GM19438 (cell line): ENCODE results near the gene CAMK2N1.

Experiments
- ATAC-seq: cut with Tn5 transposase; IDR thresholded peaks from one replicate; pipeline ENCODE4 v1.9.1; 2021; ENCODE audit warnings: low read depth; ENCODE audit not compliant: unreplicated experiment

Gene CAMK2N1

DNA sequence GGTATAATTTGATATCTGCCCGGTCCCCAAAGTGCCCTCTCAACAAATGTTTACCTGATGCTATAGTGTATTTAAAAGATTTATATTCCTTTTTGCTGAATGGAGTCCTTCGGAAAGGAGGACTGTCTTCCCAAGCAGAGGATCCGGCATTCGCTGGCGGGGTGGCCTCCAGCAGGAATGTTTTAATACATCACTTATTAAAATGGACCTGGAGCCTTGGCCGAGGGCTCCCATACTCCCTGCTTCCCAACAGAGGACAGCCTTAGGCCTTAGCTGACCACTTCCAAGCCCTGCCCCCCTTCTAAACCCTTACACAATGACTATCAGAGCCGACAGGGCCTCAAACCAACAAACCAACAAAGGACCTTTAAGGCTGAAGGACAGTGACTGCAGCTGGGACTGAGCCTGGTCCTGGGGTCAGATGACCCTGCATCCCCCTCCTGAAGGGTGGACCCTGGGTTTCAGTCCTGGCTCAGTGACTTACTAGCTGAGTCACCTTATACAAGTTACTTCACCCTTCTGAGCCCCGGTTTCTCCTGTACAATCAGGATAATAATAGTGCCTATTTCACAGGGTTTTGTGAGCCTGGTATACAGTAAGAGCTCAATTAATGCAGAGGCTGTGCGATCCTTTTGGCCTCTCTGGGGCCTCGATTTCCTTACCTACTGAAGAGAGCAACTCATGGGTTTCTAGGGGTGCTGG, 5.6 kb downstream of the CAMK2N1 start:
- no peak for ATAC-seq

DNA sequence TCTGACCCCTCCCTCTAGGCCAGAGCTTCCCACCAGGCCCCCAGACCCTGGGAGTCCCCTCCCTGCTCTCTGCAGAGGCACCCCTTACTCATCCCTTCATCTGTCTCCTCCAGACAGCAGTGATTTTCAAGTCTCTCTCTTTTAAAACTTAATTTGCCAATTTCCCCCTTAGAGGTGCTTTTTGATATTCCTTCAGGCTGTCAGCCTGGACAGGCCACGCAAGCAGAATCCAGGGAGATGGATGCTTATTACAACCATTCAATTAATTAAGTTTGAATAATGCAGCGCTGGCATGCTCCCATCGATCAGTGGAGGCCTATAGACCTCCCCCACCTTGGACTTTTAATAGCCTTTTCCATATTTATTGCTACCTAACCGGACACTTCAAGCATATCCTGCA, 6.2 kb downstream of the CAMK2N1 start:
- no peak for ATAC-seq

DNA sequence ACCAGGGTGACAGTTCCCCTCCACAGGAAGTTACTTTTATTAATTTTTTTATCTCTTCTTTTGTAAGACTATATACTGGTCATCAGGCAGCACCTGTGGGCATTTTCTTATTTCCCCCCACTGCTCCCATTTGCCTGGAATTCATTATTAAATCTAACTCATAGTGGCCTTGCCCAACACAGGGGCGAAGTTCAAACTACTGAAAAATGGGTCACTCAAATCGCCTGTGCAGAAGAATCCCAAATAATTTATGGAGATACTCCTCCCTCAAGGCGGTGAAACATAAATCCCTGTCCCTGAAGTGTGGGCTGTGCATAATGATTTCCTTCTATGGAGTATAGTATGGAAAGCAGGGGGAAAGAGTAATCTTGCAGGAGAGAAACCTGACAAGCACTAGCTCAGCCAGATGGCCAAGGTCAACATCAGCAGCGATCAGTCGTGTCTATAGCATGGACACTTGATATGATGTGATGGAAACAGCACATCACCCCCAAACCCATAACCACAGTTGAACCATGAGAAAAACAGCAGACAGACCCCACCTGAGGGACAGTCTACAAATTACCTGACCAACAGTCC, 7.9 kb downstream of the CAMK2N1 start:
- no peak for ATAC-seq

DNA sequence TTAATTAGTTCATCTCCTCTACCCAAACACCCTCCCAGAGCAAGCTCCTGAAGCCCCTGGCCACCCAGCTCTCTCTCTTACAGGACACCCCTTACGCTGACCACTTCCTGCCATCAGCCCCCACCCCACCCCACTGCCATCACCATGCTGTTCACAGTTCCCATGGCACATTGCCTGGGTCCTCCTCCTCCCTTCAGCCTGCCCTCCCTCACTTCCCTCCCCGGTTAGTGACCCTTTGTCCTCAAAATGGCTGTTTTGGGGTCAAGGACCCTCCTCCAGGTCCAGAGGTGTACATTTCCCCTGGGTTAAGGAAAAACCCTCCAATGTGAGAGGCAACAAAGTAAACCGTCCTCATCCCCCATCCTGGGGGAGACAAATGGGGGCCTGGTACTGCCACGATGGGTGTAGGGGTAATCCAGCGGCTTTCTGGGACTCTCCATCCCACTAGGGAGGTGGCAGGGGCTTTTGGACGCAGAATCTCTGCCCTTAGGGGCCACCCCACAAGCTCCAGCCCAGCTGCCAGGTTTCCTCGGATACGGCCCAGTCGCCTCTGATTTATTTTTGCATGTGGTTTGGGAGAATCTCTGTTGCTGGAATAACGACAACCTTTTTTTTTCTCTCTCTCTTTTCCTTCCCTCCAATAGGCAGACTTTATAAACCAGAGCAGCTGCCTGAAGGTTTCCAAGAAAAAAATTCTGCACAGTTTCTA, 8.5 kb downstream of the CAMK2N1 start:
- no peak for ATAC-seq

DNA sequence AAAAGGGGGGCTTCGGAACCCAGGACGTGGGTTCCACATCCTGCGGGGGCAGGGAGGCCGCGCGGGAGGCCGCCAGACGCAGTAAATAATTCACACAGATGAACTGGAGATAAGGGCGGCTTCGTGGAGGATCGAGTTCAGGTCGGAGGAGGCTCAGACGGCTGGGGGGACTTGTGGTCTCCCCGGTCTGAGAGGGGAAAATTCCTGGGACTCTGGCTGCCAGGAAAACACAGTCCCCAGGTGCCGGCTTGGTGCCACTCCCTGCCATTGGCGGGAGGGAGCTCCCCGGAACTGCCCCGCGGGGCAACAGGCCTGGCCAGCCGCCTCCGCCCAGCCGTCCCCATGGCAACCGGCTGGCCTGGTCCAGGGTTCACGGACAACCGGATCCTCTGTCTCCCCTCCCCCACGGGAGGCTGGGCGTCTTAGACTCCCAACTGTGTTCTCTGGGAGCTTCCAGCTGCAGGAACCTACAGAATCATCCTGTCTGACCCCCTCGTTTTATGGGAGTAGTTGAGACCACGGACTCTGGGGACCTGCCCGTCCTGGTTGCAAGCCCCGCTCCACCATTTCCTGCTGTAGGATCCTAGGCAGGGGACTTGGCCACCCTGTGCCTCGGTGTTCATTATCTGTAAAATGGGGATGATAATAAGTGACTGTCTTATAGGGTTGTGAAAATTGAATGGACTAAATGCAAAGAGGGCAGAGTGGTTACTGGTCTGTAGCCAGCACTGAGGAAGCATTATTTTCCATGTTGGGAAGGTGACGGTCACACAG, 9.6 kb downstream of the CAMK2N1 start:
- ATAC-seq, result no peak

DNA sequence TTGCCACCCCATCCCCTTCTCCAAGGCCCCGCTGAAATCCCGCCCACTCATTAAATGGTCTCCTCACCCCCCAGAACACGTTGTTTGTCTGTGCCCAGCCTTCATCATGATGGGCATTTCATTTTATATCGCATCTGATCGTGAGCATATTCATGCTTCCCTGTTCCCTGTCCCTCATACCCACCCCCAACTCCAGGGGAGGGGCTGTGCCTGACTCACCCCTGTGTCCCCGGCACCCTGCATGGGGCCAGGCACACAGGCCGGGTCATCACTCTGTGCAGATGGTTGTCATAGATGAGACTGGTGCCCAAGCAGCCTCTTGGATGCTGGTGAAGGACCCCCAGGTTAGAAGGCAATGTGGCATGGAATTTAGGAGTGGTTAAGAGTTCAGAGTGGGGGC, 11.0 kb downstream of the CAMK2N1 start:
- ATAC-seq, result no peak

DNA sequence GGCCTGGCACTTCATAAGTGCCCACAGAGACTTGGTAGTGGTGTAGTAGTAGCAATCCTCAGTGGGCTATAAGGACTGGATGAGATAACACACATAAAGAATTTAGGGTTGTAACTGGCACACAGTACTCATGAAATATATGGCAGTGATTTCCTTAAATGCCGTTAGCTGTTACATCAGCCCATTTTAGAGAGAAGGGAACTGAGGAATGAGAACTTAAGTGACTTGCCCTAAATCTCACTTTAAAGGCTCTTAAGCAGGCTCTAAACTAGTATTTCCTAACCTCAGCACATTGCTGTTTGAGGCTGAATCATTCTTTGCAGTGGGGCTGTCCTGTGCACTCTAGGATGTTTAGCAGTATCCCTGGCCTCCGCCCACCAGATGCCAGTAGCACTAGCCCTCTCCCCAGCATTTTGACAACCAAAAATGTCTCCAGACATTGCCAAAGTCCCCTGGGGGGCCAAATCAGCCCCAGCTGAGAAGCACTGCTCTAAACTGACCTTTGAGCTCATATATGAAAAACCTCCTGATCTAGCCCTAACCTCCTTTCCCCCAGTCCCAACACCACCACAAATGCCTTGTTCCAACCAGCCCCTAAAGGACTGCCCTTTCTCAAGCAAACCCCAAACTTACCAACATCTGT, 11.6 kb downstream of the CAMK2N1 start:
- ATAC-seq, result no peak

DNA sequence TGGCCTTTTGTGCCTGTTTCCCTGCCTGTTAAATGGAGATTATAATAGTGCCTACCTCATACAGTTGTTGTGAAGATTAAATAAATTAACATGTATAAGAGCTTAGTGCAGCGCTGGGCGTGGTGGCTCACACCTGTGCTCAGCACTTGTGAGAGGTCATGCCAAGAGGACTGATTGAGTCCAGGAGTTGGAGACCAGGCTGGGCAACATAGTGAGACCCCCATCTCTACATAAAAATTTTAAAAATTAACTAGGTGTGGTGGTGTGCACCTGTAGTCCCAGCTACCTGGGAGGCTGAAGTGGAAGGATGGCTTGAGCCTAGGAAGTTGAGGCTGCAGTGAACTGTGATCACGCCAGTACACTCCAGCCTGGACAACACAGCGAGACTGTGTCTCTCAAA, 12.1 kb downstream of the CAMK2N1 start:
- no peak for ATAC-seq

DNA sequence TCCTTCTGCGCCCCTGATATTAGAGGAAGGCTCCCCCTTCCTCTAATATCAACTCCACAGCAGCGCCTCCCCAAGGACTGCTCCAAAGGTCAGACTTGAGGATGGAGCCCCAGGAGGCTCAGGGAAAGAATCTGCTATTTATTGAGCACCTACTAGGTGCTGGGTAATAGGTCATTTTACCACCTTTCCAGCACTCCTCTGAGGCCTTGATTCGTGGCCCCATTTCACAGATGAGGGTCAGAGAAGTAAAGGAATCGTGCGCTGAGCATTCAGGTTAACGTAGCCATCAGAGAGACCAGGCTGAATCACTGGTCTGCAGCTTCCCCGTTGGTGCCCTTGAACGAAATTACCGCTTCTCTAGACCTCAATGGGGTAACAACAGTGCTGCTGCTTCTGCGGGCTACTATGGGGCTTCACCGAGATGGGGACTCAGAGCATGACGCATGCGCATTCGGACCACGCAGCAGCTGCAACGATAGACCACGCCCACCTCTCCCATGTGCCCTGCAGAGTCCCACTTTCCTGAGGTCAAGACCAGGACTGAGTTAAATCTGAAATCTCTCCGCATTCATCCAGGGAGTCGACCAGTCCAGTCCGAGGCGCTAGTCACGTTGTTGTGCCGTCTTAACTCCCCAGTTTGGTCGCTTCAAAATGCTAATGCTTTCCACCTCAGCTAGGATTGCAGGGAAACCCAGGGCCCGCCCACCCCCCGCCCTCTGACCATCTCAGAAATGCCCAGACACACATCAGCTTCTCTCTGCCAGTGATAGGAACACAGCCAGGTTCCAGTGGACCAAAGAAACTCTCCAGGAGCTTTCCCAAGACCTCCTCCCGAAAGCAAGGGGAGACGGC, 12.9 kb downstream of the CAMK2N1 start:
- ATAC-seq, result no peak

DNA sequence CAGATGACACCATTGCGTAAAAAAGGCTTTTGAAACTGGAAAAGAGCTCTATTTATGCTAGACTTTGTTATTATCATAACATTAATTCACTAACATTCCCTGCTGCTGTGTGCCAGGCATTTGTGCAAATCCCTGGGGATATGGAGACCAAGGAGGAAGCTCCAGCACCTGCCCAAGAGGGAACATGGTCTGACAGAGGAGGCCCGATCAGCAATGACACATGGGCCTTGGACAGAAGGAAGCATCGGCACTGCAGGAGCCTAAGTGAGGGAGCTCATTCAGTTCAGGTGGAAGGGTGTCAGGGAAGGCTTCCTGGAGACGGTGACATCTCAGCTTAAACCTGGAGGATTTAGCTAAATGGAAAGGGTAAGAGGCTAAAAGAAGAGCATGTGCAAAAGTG, 13.9 kb downstream of the CAMK2N1 start:
- ATAC-seq, result no peak

DNA sequence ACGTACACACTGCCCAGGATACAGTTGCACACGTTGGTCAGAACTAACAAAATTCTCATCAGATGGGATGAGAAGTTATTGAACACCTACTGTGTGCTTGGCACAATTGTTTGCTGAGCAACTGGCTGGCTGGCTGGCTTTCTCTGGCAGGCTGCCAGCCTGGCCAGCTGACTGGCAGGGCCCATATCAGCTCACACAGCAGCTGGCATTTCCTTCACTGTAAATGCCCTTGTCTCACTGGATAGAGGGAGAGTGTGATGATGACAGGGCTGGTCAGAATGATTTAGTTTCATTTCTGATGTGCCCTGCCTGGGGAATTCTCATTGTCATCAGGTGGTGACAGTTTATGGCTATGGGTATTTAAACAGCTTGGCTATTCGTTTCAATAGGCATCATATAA, 15.8 kb downstream of the CAMK2N1 start:
- ATAC-seq, result no peak

DNA sequence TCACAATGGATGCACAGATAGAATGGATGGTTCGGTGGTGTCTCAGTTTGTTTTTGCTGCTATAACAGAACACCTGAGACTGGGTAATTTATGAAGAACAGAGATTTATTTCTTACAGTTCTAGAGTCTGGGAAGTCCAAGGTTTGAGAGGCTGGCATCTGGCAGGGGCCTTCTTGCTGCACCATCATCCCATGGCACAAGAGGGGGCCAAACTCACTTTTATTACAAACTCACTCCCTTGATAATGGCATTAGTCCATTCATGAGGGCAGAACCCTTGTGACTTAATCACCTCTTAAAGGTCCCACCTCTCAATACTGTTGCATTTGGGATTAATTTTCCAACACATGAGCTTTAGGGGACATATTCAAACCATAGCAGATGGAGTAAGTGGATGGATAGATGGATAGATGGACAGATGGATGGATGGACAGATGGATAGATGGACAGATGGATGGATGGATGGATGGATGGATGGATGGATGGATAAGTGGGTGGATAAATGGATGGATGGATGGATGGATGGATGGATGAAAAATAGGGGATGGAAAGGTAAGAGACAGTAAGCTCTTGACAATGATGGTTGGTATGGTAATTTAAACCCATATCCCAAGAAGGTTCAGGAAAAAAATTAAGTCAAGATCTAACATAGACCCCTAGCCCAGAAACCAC, 16.5 kb downstream of the CAMK2N1 start:
- no peak for ATAC-seq

DNA sequence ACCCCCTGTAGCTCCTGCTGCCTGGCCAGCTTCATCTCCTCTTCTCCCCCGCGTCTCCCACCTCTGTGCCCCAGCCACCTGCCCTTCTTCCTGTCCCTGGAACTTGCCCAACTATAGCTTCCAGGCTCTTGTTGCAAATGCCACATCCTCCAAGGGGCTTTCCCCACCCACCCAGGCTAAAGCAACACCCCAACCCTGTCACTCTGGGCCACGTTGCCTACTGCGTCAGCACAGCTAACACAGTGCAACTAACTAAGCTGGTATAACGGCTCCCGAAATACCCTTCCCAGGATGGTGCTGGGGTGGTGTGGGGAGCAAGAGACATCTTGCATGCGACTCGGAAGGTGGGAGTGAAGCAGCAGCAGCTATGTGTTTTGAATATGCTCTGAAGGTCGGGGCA, 19.7 kb downstream of the CAMK2N1 start:
- ATAC-seq, result no peak

DNA sequence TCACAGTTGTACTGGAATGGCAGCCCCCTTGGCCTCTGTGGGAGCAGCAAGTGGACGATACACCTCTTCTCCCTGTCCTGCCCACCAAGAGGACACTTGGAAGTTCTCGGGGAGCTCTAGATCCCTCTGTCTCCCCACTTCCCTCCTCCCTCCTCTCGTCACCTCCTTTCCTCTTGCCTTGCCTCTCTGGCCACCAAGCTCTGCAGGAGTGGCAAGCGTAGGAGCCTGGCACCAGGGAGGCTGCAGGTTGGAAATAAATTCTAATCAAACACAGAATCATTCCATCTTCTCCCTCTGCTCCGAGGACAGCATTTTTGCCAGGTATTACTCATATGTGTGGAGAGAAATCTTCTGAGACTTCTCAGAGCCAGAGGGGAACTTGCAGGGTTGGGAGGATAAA, 20.8 kb downstream of the CAMK2N1 start:
- no peak for ATAC-seq

DNA sequence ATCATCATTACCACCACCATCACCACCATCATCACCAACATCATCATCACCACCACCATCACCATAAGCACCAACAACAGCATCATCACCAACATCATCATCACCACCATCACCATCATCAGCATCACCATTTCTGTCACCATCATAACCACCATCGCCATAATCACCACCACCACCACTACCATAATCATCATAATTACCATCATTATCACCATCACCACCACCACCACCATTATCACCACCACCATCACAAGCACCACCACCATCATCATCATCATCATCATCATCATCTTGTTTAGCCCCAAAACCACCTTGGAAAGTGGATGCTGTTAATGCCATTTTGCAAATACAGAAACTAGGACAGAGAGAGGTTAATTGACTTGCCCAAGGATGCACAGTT, 22.5 kb downstream of the CAMK2N1 start:
- no peak for ATAC-seq

DNA sequence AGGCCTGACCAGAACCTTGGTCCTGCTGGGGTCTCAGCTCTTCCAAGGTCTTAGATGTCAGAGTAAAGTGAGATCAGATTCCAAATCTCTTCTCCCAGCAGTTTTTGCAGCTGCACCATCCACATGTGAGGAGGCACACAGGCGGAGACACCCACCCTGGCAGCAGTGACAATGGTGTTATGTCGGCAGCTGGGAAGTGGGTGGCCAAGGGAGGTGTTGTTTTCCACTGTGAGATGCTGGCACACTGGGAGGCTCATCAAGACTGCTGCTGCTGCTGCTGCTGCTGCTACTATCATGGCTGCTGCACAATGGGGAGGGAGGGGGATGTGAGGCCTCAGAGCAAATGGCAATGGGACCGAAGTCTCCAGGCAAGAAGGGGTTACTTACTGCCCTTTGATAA, 23.6 kb downstream of the CAMK2N1 start:
- ATAC-seq, result no peak

DNA sequence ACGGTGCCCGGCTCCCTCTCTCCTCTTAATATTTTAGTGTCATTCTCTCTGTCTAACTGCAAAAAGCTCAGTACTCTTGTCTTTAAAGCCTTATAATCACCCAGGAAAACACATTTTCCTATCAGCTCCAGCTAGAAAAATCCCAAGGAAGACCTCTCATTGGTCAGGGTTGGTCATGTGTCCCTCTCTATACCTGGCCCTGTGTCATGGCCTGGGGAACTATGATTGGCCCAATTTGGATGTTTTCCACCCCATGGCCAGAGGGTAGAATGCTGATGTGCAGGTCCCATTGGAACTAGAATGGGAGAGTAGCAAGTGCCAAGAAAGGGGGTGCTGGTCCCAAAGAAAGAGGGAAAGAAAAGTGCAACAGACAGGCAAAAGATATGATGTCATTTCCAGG, 27.3 kb downstream of the CAMK2N1 start:
- ATAC-seq, result no peak

DNA sequence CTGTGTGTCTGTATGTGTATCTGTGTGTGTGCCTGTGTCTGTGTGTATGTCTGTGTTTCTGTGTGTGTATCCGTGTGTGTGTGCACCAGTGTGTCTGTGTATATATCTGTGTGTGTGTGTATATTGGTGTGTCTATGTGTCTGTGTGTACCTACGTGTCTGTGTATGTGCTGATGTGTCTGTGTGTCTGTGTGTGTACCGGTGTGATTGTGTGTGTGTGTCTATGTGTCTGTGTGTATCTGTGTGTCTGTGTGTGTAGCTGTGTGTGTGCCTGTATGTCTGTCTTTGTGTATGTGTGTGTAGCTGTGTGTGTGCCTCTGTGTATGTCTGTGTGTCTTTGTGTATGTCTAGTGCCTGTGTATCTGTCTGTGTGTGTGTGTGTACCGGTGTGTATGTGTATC, 32.0 kb downstream of the CAMK2N1 start:
- no peak for ATAC-seq

DNA sequence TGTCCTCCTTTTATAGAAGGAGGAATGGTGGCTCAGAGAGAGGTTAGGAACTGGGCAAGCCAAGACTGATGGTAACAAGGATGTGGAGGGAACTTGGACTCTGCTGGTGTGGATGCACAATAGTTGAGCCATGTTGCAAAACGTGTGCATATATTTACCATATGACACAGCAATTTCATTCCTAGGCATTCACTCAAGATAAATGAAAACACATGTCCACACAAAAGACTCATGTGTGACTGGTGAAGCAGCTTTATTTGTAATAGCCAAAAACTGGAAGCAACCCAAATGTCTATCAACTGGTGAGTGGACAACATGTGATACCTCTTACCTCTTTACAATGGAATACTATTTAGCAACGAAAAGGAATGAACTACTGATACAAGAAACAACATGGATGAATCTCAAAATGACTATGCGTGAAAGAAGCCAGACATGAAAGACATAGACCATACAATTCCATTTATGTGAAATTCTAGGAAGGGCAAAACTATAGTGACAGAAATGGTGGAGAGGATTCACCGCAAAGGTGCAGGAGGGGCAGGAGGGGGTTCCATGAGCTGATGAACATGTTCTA, 36.2 kb downstream of the CAMK2N1 start:
- no peak for ATAC-seq
